ENCODE data around the gene NECTIN1. TPM values are rescaled to one million over a fixed set of nuclear protein-coding genes. Genes with fewer than 3 reads are reported as not detected.

The NECTIN1 gene
- total RNA-seq, 1 experiment from 2014 or later: 2.3 TPM

GRCh38 chr11:119763071-119763728 is 34.2 kb upstream of the NECTIN1 start:
- H3K27ac ChIP-seq: no peak overlapping the region
- H3K4me3 ChIP-seq: no peak overlapping the region
- H3K9me3 ChIP-seq (replicated peaks): no peaks in the 10 kb centered on the region
- no peaks in the 10 kb centered on the region for H3K27me3 ChIP-seq (replicated peaks)
- DNase-seq (ENCODE audit: low read depth in 1 of 2, low spot score in 2 of 2): no peak
- H3K4me1 ChIP-seq (replicated peaks): peaks cover 17% of the 10 kb centered on the region
- no peaks in the 10 kb centered on the region for H3K36me3 ChIP-seq

- peaks cover 17% of the 10 kb centered on the region for H3K4me1 ChIP-seq (replicated peaks)
- H3K4me3 ChIP-seq: no peak overlapping the region
These were observed 30.9 kb upstream of the NECTIN1 start for GRCh38 chr11:119759747-119760412.

GRCh38 chr11:119759324-119759723 is 30.3 kb upstream of the NECTIN1 start:
- no peaks in the 10 kb centered on the region for H3K27me3 ChIP-seq (replicated peaks)
- H3K36me3 ChIP-seq: no peaks in the 10 kb centered on the region
- H3K27ac ChIP-seq: no peak overlapping the region
- DNase-seq (ENCODE audit: low read depth in 1 of 2, low spot score in 2 of 2): peak; percentile 44 to 61
- H3K4me1 ChIP-seq (replicated peaks): peaks cover 17% of the 10 kb centered on the region
- no peak overlapping the region for H3K4me3 ChIP-seq
- H3K9me3 ChIP-seq (replicated peaks): no peaks in the 10 kb centered on the region

More at GRCh38 chr11:119759747-119760412, 30.9 kb upstream of the NECTIN1 start:
- DNase-seq (ENCODE audit: low read depth in 1 of 2, low spot score in 2 of 2): no peak
- no peak overlapping the region for H3K27ac ChIP-seq
- H3K9me3 ChIP-seq (replicated peaks): no peaks in the 10 kb centered on the region
- H3K36me3 ChIP-seq: no peaks in the 10 kb centered on the region
- no peaks in the 10 kb centered on the region for H3K27me3 ChIP-seq (replicated peaks)

GRCh38 chr11:119758291-119758690 is 29.3 kb upstream of the NECTIN1 start:
- H3K27ac ChIP-seq: no peak overlapping the region
- H3K9me3 ChIP-seq (replicated peaks): no peaks in the 10 kb centered on the region
- no peaks in the 10 kb centered on the region for H3K27me3 ChIP-seq (replicated peaks)
- H3K4me1 ChIP-seq (replicated peaks): peaks cover 17% of the 10 kb centered on the region
- no peak overlapping the region for H3K4me3 ChIP-seq
- no peaks in the 10 kb centered on the region for H3K36me3 ChIP-seq
- DNase-seq (ENCODE audit: low read depth in 1 of 2, low spot score in 2 of 2): peak in 1 of 2 experiments; percentile 11

- Histone ChIP-seq H3K9me3 (replicated peaks) (no peaks in the 10 kb centered on the region), H3K27ac (no peak overlapping the region), H3K36me3 (no peaks in the 10 kb centered on the region), H3K27me3 (replicated peaks) (no peaks in the 10 kb centered on the region), H3K4me3 (no peak overlapping the region), H3K4me1 (replicated peaks) (peaks cover 17% of the 10 kb centered on the region)
- DNase-seq (ENCODE audit: low read depth in 1 of 2, low spot score in 2 of 2): no peak
These were observed 28.4 kb upstream of the NECTIN1 start for GRCh38 chr11:119757378-119757777.

- Histone ChIP-seq H3K4me1 (replicated peaks) (peaks cover 17% of the 10 kb centered on the region), H3K4me3 (no peak overlapping the region), H3K27ac (no peak overlapping the region), H3K27me3 (replicated peaks) (no peaks in the 10 kb centered on the region), H3K36me3 (no peaks in the 10 kb centered on the region), H3K9me3 (replicated peaks) (no peaks in the 10 kb centered on the region)
- no peak for DNase-seq (ENCODE audit: low read depth in 1 of 2, low spot score in 2 of 2)
These were observed 27.3 kb upstream of the NECTIN1 start for GRCh38 chr11:119756169-119756865.

GRCh38 chr11:119755356-119756071 is 26.5 kb upstream of the NECTIN1 start:
- no peak for DNase-seq (ENCODE audit: low read depth in 1 of 2, low spot score in 2 of 2)
- no peak overlapping the region for H3K4me3 ChIP-seq
- peaks cover 17% of the 10 kb centered on the region for H3K4me1 ChIP-seq (replicated peaks)
- no peak overlapping the region for H3K27ac ChIP-seq
- no peaks in the 10 kb centered on the region for H3K36me3 ChIP-seq
- H3K27me3 ChIP-seq (replicated peaks): no peaks in the 10 kb centered on the region
- no peaks in the 10 kb centered on the region for H3K9me3 ChIP-seq (replicated peaks)

GRCh38 chr11:119754656-119755355 is 25.8 kb upstream of the NECTIN1 start:
- Histone ChIP-seq H3K4me1 (replicated peaks) (peaks cover 15% of the 10 kb centered on the region), H3K36me3 (no peaks in the 10 kb centered on the region), H3K4me3 (no peak overlapping the region), H3K9me3 (replicated peaks) (no peaks in the 10 kb centered on the region), H3K27me3 (replicated peaks) (no peaks in the 10 kb centered on the region), H3K27ac (no peak overlapping the region)
- DNase-seq (ENCODE audit: low read depth in 1 of 2, low spot score in 2 of 2): no peak

- Histone ChIP-seq H3K27ac (no peak overlapping the region), H3K4me3 (no peak overlapping the region), H3K4me1 (replicated peaks) (peaks cover 9% of the 10 kb centered on the region), H3K27me3 (replicated peaks) (no peaks in the 10 kb centered on the region), H3K9me3 (replicated peaks) (no peaks in the 10 kb centered on the region), H3K36me3 (no peaks in the 10 kb centered on the region)
- no peak for DNase-seq (ENCODE audit: low read depth in 1 of 2, low spot score in 2 of 2)
These were observed 25.2 kb upstream of the NECTIN1 start for GRCh38 chr11:119754199-119754598.

GRCh38 chr11:119752946-119753345 is 23.9 kb upstream of the NECTIN1 start:
- Histone ChIP-seq H3K4me1 (replicated peaks) (no peaks in the 10 kb centered on the region), H3K27ac (no peak overlapping the region), H3K4me3 (no peak overlapping the region), H3K27me3 (replicated peaks) (no peaks in the 10 kb centered on the region), H3K9me3 (replicated peaks) (no peaks in the 10 kb centered on the region), H3K36me3 (no peaks in the 10 kb centered on the region)
- DNase-seq (ENCODE audit: low read depth in 1 of 2, low spot score in 2 of 2): no peak

GRCh38 chr11:119752345-119752871 is 23.4 kb upstream of the NECTIN1 start:
- Histone ChIP-seq H3K36me3 (no peaks in the 10 kb centered on the region), H3K4me3 (no peak overlapping the region), H3K27ac (no peak overlapping the region), H3K27me3 (replicated peaks) (no peaks in the 10 kb centered on the region), H3K9me3 (replicated peaks) (no peaks in the 10 kb centered on the region), H3K4me1 (replicated peaks) (no peaks in the 10 kb centered on the region)
- DNase-seq (ENCODE audit: low read depth in 1 of 2, low spot score in 2 of 2): no peak

GRCh38 chr11:119750056-119750455 is 21.1 kb upstream of the NECTIN1 start:
- H3K36me3 ChIP-seq: no peaks in the 10 kb centered on the region
- H3K27me3 ChIP-seq (replicated peaks): no peaks in the 10 kb centered on the region
- no peak overlapping the region for H3K27ac ChIP-seq
- H3K4me1 ChIP-seq (replicated peaks): no peaks in the 10 kb centered on the region
- no peaks in the 10 kb centered on the region for H3K9me3 ChIP-seq (replicated peaks)
- no peak for DNase-seq (ENCODE audit: low read depth in 1 of 2, low spot score in 2 of 2)
- no peak overlapping the region for H3K4me3 ChIP-seq

- H3K4me3 ChIP-seq: no peak overlapping the region
- no peaks in the 10 kb centered on the region for H3K4me1 ChIP-seq (replicated peaks)
- H3K27ac ChIP-seq: no peak overlapping the region
- H3K36me3 ChIP-seq: no peaks in the 10 kb centered on the region
- H3K27me3 ChIP-seq (replicated peaks): no peaks in the 10 kb centered on the region
- no peaks in the 10 kb centered on the region for H3K9me3 ChIP-seq (replicated peaks)
- no peak for DNase-seq (ENCODE audit: low read depth in 1 of 2, low spot score in 2 of 2)
These were observed 20.1 kb upstream of the NECTIN1 start for GRCh38 chr11:119749006-119749565.
